Upper lobe of left lung (tissue), 4 donors: ENCODE data around the gene VMAC.

Experiments used
- CTCF ChIP-seq, 6 experiments: fragments of 450-650 bp in 4 of 6; fragments of 200-600 bp in 2 of 6; sonication (generic) in 2 of 6; IDR thresholded peaks; one replicate each; pipeline ENCODE4 v1.5.1; 2016 to 2019; ENCODE audit warnings: antibody characterized with exemption in 6 of 6
- EP300 ChIP-seq, 4 donors: sonication (generic); formaldehyde crosslinking; IDR thresholded peaks; one replicate each; pipeline ENCODE4 v1.5.1; 2017; ENCODE audit warnings: antibody characterized with exemption in 4 of 4, control low read depth in 2 of 4

- TF ChIP-seq EP300 (IDR thresholded peaks at IDR 0.05) (no peak), CTCF (IDR thresholded peaks at IDR 0.05) (peak in 1 of 6 experiments; percentile 23)
Observed at GRCh38 chr19:5904352-5905113, at the start of gene VMAC.
